Cortex of kidney (tissue), 1 donor: ENCODE results near the gene DGKI.

Experiments
- DNase-seq: peaks from one replicate; lab custom pipeline; 2025; lab: John Stamatoyannopoulos, UW

DGKI gene

GRCh38 chr7:137871170-137871915, 24.6 kb upstream of the DGKI start:
- no peak for DNase-seq

- no peak for DNase-seq
Measured at GRCh38 chr7:137870684-137871083, 23.9 kb upstream of the DGKI start.

- DNase-seq: no peak
Measured at GRCh38 chr7:137870078-137870477, 23.3 kb upstream of the DGKI start.

GRCh38 chr7:137869260-137869659, 22.5 kb upstream of the DGKI start:
- no peak for DNase-seq

GRCh38 chr7:137867289-137867688, 20.5 kb upstream of the DGKI start:
- DNase-seq: no peak

GRCh38 chr7:137865764-137866163, 19.0 kb upstream of the DGKI start:
- no peak for DNase-seq

GRCh38 chr7:137862964-137863363, 16.2 kb upstream of the DGKI start:
- no peak for DNase-seq

GRCh38 chr7:137862358-137862757, 15.6 kb upstream of the DGKI start:
- no peak for DNase-seq

- no peak for DNase-seq
Measured at GRCh38 chr7:137860542-137860941, 13.8 kb upstream of the DGKI start.

- DNase-seq: no peak
Measured at GRCh38 chr7:137853053-137853452, 6.3 kb upstream of the DGKI start.

- DNase-seq: no peak
Measured at GRCh38 chr7:137852108-137852507, 5.3 kb upstream of the DGKI start.

- DNase-seq: no peak
Measured at GRCh38 chr7:137850972-137851945, 4.5 kb upstream of the DGKI start.

GRCh38 chr7:137850571-137850970, 3.8 kb upstream of the DGKI start:
- no peak for DNase-seq

- no peak for DNase-seq
Measured at GRCh38 chr7:137848095-137848494, 1.3 kb upstream of the DGKI start.

- no peak for DNase-seq
Measured at GRCh38 chr7:137847568-137848050, 835 bp upstream of the DGKI start.

- DNase-seq: no peak
Measured at GRCh38 chr7:137846549-137846826, 286 bp downstream of the DGKI start.

- DNase-seq: no peak
Measured at GRCh38 chr7:137844677-137845425, 1.9 kb downstream of the DGKI start.

GRCh38 chr7:137839903-137840779, 6.6 kb downstream of the DGKI start:
- DNase-seq: no peak

GRCh38 chr7:137838706-137839315, 8.0 kb downstream of the DGKI start:
- DNase-seq: no peak

- no peak for DNase-seq
Measured at GRCh38 chr7:137836541-137836940, 10.2 kb downstream of the DGKI start.

GRCh38 chr7:137836113-137836509, 10.7 kb downstream of the DGKI start:
- no peak for DNase-seq
